ENCODE results near the gene MIOX.

MIOX gene

GRCh38 chr22:50486561-50487289 lies at the start of gene MIOX:
TSS of gene MIOX (plus strand) at chr22:50486859. CDS start at chr22:50486898, 39 bp downstream.
- TF ChIP-seq, protein P1, sequence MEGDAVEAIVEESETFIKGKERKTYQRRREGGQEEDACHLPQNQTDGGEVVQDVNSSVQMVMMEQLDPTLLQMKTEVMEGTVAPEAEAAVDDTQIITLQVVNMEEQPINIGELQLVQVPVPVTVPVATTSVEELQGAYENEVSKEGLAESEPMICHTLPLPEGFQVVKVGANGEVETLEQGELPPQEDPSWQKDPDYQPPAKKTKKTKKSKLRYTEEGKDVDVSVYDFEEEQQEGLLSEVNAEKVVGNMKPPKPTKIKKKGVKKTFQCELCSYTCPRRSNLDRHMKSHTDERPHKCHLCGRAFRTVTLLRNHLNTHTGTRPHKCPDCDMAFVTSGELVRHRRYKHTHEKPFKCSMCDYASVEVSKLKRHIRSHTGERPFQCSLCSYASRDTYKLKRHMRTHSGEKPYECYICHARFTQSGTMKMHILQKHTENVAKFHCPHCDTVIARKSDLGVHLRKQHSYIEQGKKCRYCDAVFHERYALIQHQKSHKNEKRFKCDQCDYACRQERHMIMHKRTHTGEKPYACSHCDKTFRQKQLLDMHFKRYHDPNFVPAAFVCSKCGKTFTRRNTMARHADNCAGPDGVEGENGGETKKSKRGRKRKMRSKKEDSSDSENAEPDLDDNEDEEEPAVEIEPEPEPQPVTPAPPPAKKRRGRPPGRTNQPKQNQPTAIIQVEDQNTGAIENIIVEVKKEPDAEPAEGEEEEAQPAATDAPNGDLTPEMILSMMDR (IDR thresholded peaks at IDR 0.05), result no peak
- H3K27me3 ChIP-seq, result peaks cover 76% of the 10 kb centered on the region
- H3K9me3 ChIP-seq, result no peaks in the 10 kb centered on the region
- peaks cover 3 to 4% of the 10 kb centered on the region in 2 experiments for H3K4me1 ChIP-seq (ENCODE audit: control insufficient read depth in 1 of 2, insufficient read depth in 1 of 2, low read depth in 1 of 2, low read length in 1 of 2)
- no peak within 1 kb of the TSS for H3K4me3 ChIP-seq (ENCODE audit: low read depth in 1 of 2, low read length in 1 of 2)
- no peak within 1 kb of the TSS for H3K27ac ChIP-seq
- no peaks in the 10 kb centered on the region for H3K36me3 ChIP-seq

DNA sequence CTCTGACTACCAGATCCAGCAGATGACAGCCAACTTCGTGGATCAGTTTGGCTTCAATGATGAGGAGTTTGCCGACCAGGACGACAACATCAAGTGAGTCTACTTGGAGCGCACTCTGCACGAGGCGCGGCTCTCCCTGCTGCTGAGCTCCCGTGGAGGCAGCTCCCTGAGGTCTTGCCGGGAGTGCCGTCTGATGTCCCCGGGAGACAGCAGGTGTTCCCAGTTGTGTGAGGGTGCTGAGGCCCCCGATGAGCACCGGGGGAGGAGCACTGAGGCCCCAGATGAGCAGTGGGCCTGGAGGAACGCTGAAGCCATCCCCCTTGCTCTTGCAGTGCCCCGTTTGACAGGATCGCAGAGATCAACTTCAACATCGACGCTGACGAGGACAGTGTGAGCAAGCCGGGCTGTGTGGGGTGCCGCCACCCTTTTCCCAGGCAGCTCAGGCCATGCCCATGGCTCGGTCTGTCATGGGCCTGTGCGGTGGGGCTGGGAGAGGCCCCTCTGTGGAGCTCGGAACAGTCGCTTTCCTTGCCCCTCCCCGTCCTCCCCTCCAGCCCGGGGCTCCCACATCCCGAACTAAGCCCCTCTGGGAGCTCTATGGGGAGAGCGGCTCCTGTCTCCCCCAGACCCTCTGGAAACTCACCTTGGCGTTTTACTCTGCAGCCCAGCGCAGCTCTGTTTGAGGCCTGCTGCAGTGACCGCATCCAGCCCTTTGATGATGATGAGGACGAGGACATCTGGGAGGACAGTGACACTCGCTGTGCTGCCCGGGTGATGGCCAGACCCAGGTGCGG lies 49.0 kb upstream of the MIOX start:
- no peak overlapping the region for H3K4me3 ChIP-seq (ENCODE audit: low read depth in 1 of 2, low read length in 1 of 2)
- TF ChIP-seq, protein P1 (IDR thresholded peaks at IDR 0.05), result no peak

DNA sequence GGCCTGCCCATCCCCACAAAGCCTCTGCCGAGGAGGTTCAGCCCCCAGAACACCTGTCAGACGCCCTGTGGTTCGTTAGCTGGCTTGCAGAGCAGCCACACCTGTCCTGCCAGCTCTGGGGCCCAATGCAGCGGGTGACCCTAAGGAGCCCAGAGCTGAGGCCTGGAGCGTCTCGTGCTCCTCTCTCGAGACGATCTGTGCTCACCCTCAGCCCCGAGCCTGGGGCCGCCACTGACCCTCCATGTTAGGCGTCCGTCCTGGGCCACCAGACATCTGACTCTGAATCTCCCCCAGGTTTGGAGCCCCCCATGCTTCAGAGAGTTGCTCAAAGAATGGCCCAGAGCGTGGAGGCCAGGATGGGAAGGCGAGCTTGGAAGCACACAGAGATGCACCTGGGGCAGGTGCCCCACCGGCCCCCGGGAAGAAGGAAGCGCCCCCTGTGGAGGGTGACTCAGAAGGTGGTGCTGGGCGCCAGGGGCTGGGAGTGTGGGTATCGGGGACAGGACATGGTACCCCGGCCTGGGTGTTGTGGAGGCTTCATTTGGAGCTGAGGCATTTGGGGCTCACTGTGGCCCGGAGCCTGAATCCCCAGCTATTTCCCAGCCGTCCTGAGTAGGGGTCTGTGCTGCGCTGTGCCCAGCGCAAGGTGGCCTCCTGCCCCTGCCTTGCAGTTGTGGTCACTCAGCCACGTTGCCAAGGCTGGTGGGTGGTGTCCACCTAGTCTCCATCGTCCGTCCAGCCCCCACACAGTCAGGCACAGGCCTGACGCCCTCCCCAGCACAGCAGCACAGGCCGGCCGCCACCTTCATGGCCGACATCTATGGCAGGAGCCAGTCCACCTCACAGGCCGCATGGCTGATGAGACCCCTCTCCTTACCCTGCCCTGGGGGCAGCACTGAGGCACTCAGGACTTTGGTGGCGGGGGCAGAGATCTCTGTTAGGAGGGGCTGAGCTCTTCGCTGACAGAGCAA lies 48.1 kb upstream of the MIOX start:
- no peaks in the 10 kb centered on the region for H3K27me3 ChIP-seq
- no peaks in the 10 kb centered on the region for H3K4me1 ChIP-seq (ENCODE audit: control insufficient read depth in 1 of 2, insufficient read depth in 1 of 2, low read depth in 1 of 2, low read length in 1 of 2)
- no peak overlapping the region for H3K4me3 ChIP-seq (ENCODE audit: low read depth in 1 of 2, low read length in 1 of 2)
- no peak overlapping the region for H3K27ac ChIP-seq
- H3K9me3 ChIP-seq, result no peaks in the 10 kb centered on the region
- TF ChIP-seq, protein P1 (IDR thresholded peaks at IDR 0.05), result no peak
- peaks cover 91% of the 10 kb centered on the region for H3K36me3 ChIP-seq

More for the DNA sequence above, 49.0 kb upstream of the MIOX start:
- peaks cover 88% of the 10 kb centered on the region for H3K36me3 ChIP-seq
- no peaks in the 10 kb centered on the region for H3K27me3 ChIP-seq
- H3K4me1 ChIP-seq (ENCODE audit: control insufficient read depth in 1 of 2, insufficient read depth in 1 of 2, low read depth in 1 of 2, low read length in 1 of 2), result no peaks in the 10 kb centered on the region
- H3K9me3 ChIP-seq, result no peaks in the 10 kb centered on the region
- no peak overlapping the region for H3K27ac ChIP-seq

- H3K27me3 ChIP-seq, result no peaks in the 10 kb centered on the region
- no peak overlapping the region for H3K27ac ChIP-seq
- no peaks in the 10 kb centered on the region for H3K9me3 ChIP-seq
- TF ChIP-seq, protein P1 (IDR thresholded peaks at IDR 0.05), result no peak
- no peak overlapping the region for H3K4me3 ChIP-seq (ENCODE audit: low read depth in 1 of 2, low read length in 1 of 2)
- H3K4me1 ChIP-seq (ENCODE audit: control insufficient read depth in 1 of 2, insufficient read depth in 1 of 2, low read depth in 1 of 2, low read length in 1 of 2), result no peaks in the 10 kb centered on the region
- H3K36me3 ChIP-seq, result peaks cover 97% of the 10 kb centered on the region
Measured at GRCh38 chr22:50439314-50439870, 47.3 kb upstream of the MIOX start.

DNA sequence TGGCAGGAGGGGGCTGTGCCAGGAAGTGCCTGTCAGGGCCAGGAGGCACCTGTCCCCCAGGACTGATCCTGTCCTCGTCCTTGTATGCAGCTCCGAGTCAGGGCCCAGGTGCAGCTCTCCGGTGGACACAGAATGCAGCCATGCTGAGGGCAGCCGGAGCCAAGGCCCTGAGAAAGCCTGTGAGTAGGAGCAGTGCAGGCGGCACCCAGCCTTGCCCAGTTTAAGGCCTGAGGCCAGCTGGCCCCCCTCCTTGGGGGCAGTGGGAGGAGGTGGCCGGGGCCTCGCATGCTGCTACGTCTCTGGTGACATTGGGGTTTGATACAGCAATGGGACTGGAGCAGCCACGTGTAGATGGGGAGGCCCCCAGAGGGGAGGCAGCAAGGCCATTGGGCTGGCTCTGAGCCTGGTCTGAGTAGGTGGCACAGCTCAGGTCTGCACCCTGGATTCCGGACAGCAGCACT lies 46.8 kb upstream of the MIOX start:
- H3K4me3 ChIP-seq (ENCODE audit: low read depth in 1 of 2, low read length in 1 of 2), result no peak overlapping the region
- no peaks in the 10 kb centered on the region for H3K4me1 ChIP-seq (ENCODE audit: control insufficient read depth in 1 of 2, insufficient read depth in 1 of 2, low read depth in 1 of 2, low read length in 1 of 2)
- H3K9me3 ChIP-seq, result no peaks in the 10 kb centered on the region
- H3K27ac ChIP-seq, result no peak overlapping the region
- peaks cover 96% of the 10 kb centered on the region for H3K36me3 ChIP-seq
- TF ChIP-seq, protein P1 (IDR thresholded peaks at IDR 0.05), result no peak
- no peaks in the 10 kb centered on the region for H3K27me3 ChIP-seq

All from neutrophil (primary cell).